Measurements from ENCODE around the gene ZNF155.

GRCh38 chr19:44003461-44004009 is 19.5 kb downstream of the ZNF155 start:
- TF ChIP-seq CTCF (IDR thresholded peaks at IDR 0.05) (no peak), POLR2A (IDR thresholded peaks at IDR 0.05) (no peak)

Data from thyroid gland (tissue), 4 donors.